Measurements from ENCODE around the gene FBXW12. TPM values are rescaled to one million over a fixed set of nuclear protein-coding genes. Genes with fewer than 3 reads are reported as not detected.

FBXW12 gene
- total and polyA plus RNA-seq, 2 of the 8 experiments (the other 6 are each of a cell fraction or from before 2014, with no cell fraction given): 0.35 to 0.85 TPM

DNA sequence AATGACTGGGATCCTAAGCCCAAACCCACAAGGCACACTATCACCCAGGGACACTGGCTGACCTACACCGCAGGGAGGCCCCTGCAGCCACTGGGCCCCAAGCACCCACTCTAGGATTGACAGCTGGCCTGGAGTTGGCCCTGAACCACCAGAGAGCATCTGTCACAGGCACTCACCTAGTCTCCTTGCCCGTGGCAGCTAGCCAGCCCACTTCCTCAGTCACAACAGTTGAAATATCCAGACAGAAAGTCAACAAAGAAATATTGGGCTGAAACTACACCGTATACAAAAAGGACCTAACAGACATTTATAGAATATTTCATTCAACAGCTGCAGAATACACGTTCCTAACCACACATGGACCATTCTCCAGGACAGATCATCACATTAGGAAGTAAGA, 33.4 kb upstream of the FBXW12 start (continued):
- TF ChIP-seq RBBP5 (IDR thresholded peaks at IDR 0.05; ENCODE audit: borderline replicate concordance, low read depth, low read length): no peak
- TF ChIP-seq CEBPB (IDR thresholded peaks at IDR 0.05; ENCODE audit: low read depth, low read length): no peak

Data from H1 (cell line).